Activated CD4-positive, alpha-beta memory T cell treated with anti-CD3 and anti-CD28 coated beads, Interleukin-2, amount 10 ng/mL, durations not matched to agents 7 days and 5 days (primary cell): ENCODE data around the gene NPTXR. TPM values are rescaled to one million over a fixed set of nuclear protein-coding genes. Genes with fewer than 3 reads are reported as not detected.
"Not testable (repeated sequence)": the region's sequence is repeated elsewhere in the genome, so short reads cannot be mapped to it uniquely, and the experiment has no call there.

Experiments
- CTCF ChIA-PET: fragments of 350-600 bp; sonication (Branson Sonifier 250); formaldehyde crosslinking; loops from one replicate; lab custom pipeline; 2021; ENCODE audit warnings: antibody characterized with exemption, inconsistent platforms; lab: Charles Lee
- POLR2A ChIA-PET: fragments of 350-600 bp; sonication (Branson Sonifier 250); formaldehyde crosslinking; loops from one replicate; lab custom pipeline; 2021; ENCODE audit warnings: antibody characterized with exemption; lab: Charles Lee
- DNase-seq: peaks from one replicate; pipeline ENCODE4 v3.0.0-alpha.2; 2020
- H3K27ac Mint-ChIP-seq: one replicate; pipeline ENCODE4 v1.8.0; 2021; ENCODE audit warnings: mild to moderate bottlenecking, mixed read lengths
- H3K27me3 Mint-ChIP-seq: one replicate; pipeline ENCODE4 v1.8.0; 2021; ENCODE audit warnings: mixed read lengths
- H3K36me3 Mint-ChIP-seq: one replicate; pipeline ENCODE4 v1.8.0; 2021; ENCODE audit warnings: low read depth, mixed read lengths
- H3K4me1 Mint-ChIP-seq: one replicate; pipeline ENCODE4 v1.8.0; 2021; ENCODE audit warnings: mixed read lengths
- H3K4me3 Mint-ChIP-seq: one replicate; pipeline ENCODE4 v1.8.0; 2021; ENCODE audit warnings: mild to moderate bottlenecking, mixed read lengths
- H3K9me3 Mint-ChIP-seq: one replicate; pipeline ENCODE4 v1.8.0; 2021; ENCODE audit warnings: mixed read lengths
- total RNA-seq, 2 experiments: library from RNA; stranded (reverse); gene quantifications; one replicate each; pipeline ENCODE4 v1.2.3, GENCODE V29; 2021

Gene NPTXR
- total RNA-seq, 2 experiments from 2014 or later: 0.91 to 1.3 TPM

DNA sequence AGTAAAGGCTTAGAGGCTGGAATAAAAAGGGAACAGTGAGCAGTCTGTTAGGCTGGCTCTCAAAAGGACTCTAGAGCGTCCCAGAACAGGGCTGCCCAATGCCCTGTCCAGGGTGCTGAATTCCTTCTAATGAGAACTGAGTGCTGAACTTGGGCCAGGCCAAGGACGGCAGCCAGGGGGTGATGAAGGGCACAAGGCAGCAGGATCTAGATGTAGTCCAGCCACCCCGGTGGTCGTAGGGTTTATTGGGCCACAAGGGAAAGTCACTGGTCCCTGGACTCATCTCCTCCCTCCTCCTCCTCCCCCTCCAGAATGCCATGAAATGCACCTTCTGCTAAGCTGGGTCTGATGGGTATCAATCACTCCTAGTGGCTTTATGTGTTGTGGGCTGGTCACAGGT lies 19.2 kb downstream of the NPTXR start:
- ChIA-PET CTCF (no interaction called here), POLR2A (no interaction called here)
- peak; percentile 52 for DNase-seq
- Mint-ChIP-seq H3K27ac (no peak overlapping the region), H3K27me3 (no peaks in the 10 kb centered on the region), H3K9me3 (no peaks in the 10 kb centered on the region), H3K36me3 (no peaks in the 10 kb centered on the region), H3K4me1 (no peaks in the 10 kb centered on the region), H3K4me3 (no peak overlapping the region)

- Mint-ChIP-seq H3K27ac (no peak overlapping the region), H3K4me3 (no peak overlapping the region), H3K9me3 (no peaks in the 10 kb centered on the region), H3K36me3 (no peaks in the 10 kb centered on the region), H3K4me1 (no peaks in the 10 kb centered on the region), H3K27me3 (peaks cover 2% of the 10 kb centered on the region)
- CTCF ChIA-PET: interaction anchor here (0.7 kb wide), 1 partner anchor 117 kb away, joined by 3 read pairs; no protein-coding TSS in a partner anchor
- POLR2A ChIA-PET: interaction anchor here (0.6 kb wide), 1 partner anchor 56 kb away, joined by 3 read pairs; no protein-coding TSS in a partner anchor
- no peak for DNase-seq
Observed at GRCh38 chr22:38823637-38824036, 20.2 kb downstream of the NPTXR start.

DNA sequence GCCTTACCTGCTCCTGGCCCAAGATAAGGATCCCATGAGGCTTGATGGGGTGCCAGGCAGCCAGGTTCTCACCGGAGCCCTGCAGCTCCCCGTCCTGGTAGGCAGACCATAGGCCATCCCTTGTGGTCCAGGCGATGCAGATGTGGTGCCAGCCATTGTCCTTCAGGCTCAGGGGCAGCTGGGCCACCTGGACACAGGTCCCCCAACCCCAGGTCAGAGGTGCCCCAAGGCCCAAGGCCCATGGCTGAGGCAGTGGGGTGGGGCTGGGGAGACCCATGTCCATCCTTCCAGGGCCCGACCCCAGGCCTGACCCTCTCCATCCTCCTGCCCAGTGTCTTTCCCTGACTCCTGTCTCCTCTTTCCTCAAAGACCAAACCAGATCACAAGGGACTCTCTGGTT lies 20.8 kb downstream of the NPTXR start:
- ChIA-PET POLR2A (interaction anchor here (0.6 kb wide), 1 partner anchor 56 kb away, joined by 3 read pairs; no protein-coding TSS in a partner anchor), CTCF (no interaction called here)
- no peak overlapping the region for H3K27ac Mint-ChIP-seq
- no peaks in the 10 kb centered on the region for H3K36me3 Mint-ChIP-seq
- H3K27me3 Mint-ChIP-seq: peaks cover 2% of the 10 kb centered on the region
- H3K9me3 Mint-ChIP-seq: no peaks in the 10 kb centered on the region
- no peaks in the 10 kb centered on the region for H3K4me1 Mint-ChIP-seq
- no peak overlapping the region for H3K4me3 Mint-ChIP-seq
- DNase-seq: no peak

GRCh38 chr22:38820020-38820419 lies 23.8 kb downstream of the NPTXR start:
- H3K9me3 Mint-ChIP-seq: no peaks in the 10 kb centered on the region
- H3K4me3 Mint-ChIP-seq: no peak overlapping the region
- ChIA-PET POLR2A (no interaction called here), CTCF (no interaction called here)
- no peaks in the 10 kb centered on the region for H3K36me3 Mint-ChIP-seq
- H3K4me1 Mint-ChIP-seq: no peaks in the 10 kb centered on the region
- H3K27ac Mint-ChIP-seq: no peak overlapping the region
- peaks cover 9% of the 10 kb centered on the region for H3K27me3 Mint-ChIP-seq
- no peak for DNase-seq

DNA sequence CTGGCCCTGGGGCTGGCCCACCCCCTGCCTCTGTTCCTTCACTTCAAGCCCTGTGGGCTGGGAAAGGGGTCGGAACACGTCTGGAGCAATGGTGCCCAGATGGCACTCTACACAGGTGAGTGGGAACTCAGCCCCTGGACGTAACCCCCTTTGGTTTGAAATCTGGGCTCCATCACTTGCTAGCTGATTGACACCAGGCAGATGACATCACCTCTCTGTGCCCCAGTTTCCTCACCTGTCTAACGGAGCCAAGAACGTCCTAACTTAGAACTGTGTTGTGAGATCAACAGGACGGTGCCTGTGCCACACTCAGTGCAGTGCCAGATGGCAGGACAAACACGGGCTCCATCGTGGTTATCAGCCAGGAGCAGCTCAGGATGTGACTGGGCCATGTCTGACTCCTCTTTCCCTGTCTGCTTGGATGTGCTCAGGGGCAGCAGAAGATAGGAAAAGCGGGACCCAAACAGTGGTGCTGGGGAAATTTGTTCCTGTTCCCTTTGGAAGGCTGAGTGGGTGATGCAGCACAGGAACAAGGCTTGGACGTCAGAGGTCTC lies 24.4 kb downstream of the NPTXR start:
- POLR2A ChIA-PET: no interaction called here
- no peaks in the 10 kb centered on the region for H3K4me1 Mint-ChIP-seq
- no peak for DNase-seq
- no peak overlapping the region for H3K27ac Mint-ChIP-seq
- H3K4me3 Mint-ChIP-seq: no peak overlapping the region
- CTCF ChIA-PET: no interaction called here
- H3K27me3 Mint-ChIP-seq: peaks cover 12% of the 10 kb centered on the region
- H3K36me3 Mint-ChIP-seq: no peaks in the 10 kb centered on the region
- no peaks in the 10 kb centered on the region for H3K9me3 Mint-ChIP-seq

DNA sequence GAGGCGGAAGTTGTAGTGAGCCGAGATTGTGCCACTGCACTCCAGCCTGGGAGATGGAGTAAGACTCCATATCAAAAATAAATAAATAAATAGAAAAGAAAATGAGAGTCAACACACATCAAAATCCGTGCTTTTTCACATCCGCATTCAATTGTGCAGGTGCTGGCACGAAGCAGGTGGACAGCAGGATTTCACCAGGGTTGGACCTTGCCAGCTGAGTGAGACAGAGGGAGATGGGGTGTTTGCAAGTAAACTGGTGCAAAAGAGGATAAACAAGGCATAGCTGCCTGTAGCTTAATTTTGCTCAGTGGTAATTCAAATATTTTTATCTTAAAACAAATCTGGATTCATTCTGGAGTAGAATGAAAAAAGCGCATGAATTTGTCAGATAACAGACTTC lies 26.6 kb downstream of the NPTXR start:
- peaks cover 18% of the 10 kb centered on the region for H3K27me3 Mint-ChIP-seq

GRCh38 chr22:38815842-38816241 lies 28.0 kb downstream of the NPTXR start:
- POLR2A ChIA-PET: no interaction called here
- no peaks in the 10 kb centered on the region for H3K36me3 Mint-ChIP-seq
- H3K27me3 Mint-ChIP-seq: peaks cover 23% of the 10 kb centered on the region
- CTCF ChIA-PET: interaction anchor here (1.1 kb wide), 1 partner anchor 54 kb away, joined by 3 read pairs; no protein-coding TSS in a partner anchor
- no peak overlapping the region for H3K27ac Mint-ChIP-seq
- no peak overlapping the region for H3K4me3 Mint-ChIP-seq
- no peak for DNase-seq
- H3K9me3 Mint-ChIP-seq: peaks cover 4% of the 10 kb centered on the region
- no peaks in the 10 kb centered on the region for H3K4me1 Mint-ChIP-seq

More for the DNA sequence above, 26.6 kb downstream of the NPTXR start:
- Mint-ChIP-seq H3K27ac (no peak overlapping the region), H3K36me3 (no peaks in the 10 kb centered on the region), H3K4me1 (no peaks in the 10 kb centered on the region), H3K9me3 (no peaks in the 10 kb centered on the region), H3K4me3 (no peak overlapping the region)
- CTCF ChIA-PET: no interaction called here
- POLR2A ChIA-PET: no interaction called here
- no peak for DNase-seq

- Mint-ChIP-seq H3K9me3 (peaks cover 10% of the 10 kb centered on the region), H3K4me3 (no peak overlapping the region), H3K27me3 (peaks cover 20% of the 10 kb centered on the region), H3K36me3 (no peaks in the 10 kb centered on the region), H3K27ac (no peak overlapping the region), H3K4me1 (no peaks in the 10 kb centered on the region)
- POLR2A ChIA-PET: no interaction called here
- no peak for DNase-seq
- CTCF ChIA-PET: no interaction called here
Observed at GRCh38 chr22:38811241-38811640, 32.6 kb downstream of the NPTXR start.

GRCh38 chr22:38805041-38805593 lies 38.7 kb downstream of the NPTXR start:
- peaks cover 18% of the 10 kb centered on the region for H3K27me3 Mint-ChIP-seq
- CTCF ChIA-PET: not testable (repeated sequence)

DNA sequence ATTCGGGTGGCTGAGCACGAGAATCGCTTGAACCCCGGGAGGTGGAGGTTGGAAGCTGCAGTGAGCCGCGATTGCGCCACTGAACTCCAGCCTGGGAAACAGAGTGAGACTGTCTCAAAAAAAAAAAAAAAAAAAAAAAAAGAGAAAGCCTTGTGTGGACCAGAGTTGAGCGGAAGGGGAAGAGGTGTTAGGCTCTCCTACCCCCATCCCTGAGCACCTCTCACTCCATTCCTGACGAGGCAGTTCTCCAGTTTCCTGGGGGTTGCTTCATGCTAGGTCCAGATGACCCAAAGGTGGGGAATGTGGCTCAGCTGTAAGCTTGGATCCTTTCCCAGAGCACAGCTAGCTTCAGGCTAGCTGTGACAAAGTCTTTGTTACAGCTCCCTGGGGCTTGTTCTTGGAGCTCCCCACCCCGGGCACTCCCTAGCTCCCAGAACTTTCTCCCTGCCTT lies 41.1 kb downstream of the NPTXR start:
- DNase-seq: no peak
- H3K36me3 Mint-ChIP-seq: no peaks in the 10 kb centered on the region
- no peaks in the 10 kb centered on the region for H3K9me3 Mint-ChIP-seq
- ChIA-PET POLR2A (no interaction called here), CTCF (interaction anchor here (0.7 kb wide), 1 partner anchor 44 kb away, joined by 5 read pairs; no protein-coding TSS in a partner anchor)
- peaks cover 22% of the 10 kb centered on the region for H3K27me3 Mint-ChIP-seq
- peaks cover 4% of the 10 kb centered on the region for H3K4me1 Mint-ChIP-seq
- H3K4me3 Mint-ChIP-seq: no peak overlapping the region
- no peak overlapping the region for H3K27ac Mint-ChIP-seq

More at GRCh38 chr22:38805041-38805593, 38.7 kb downstream of the NPTXR start:
- H3K9me3 Mint-ChIP-seq, H3K4me3 Mint-ChIP-seq, H3K36me3 Mint-ChIP-seq, H3K4me1 Mint-ChIP-seq, H3K27ac Mint-ChIP-seq, DNase-seq, POLR2A ChIA-PET: not testable (repeated sequence)

- no peak for DNase-seq
- Mint-ChIP-seq H3K4me1 (peaks cover 12% of the 10 kb centered on the region), H3K4me3 (no peak overlapping the region), H3K27me3 (peaks cover 39% of the 10 kb centered on the region), H3K36me3 (no peaks in the 10 kb centered on the region), H3K27ac (no peak overlapping the region), H3K9me3 (no peaks in the 10 kb centered on the region)
- CTCF ChIA-PET: no interaction called here
- POLR2A ChIA-PET: no interaction called here
Observed at GRCh38 chr22:38799265-38800002, 44.4 kb downstream of the NPTXR start.

DNA sequence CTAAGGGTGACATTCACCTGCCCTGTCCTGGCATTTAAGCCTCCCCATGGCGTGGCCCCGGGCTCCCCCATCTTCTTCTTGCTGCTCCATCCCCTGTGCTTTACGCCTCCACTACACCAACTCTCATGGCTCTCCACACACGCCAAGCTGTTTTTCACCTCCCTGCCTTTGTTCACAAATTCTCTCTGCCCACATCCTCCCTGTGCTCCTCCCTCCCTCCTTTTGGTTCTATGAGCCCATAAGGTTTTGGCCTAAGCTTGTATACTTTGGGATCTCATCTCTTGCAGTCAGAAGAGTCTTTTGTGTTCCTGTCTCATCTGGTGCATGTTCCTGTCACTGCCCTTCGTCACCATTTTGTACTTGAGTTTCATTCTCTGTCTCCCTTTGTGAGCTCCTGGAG lies 45.3 kb downstream of the NPTXR start:
- POLR2A ChIA-PET: no interaction called here
- CTCF ChIA-PET: interaction anchor here (0.6 kb wide), 1 partner anchor 599 kb away, joined by 4 read pairs; no protein-coding TSS in a partner anchor
- Mint-ChIP-seq H3K27me3 (peaks cover 36% of the 10 kb centered on the region), H3K4me3 (no peak overlapping the region), H3K4me1 (peaks cover 18% of the 10 kb centered on the region), H3K9me3 (no peaks in the 10 kb centered on the region), H3K36me3 (no peaks in the 10 kb centered on the region), H3K27ac (no peak overlapping the region)
- no peak for DNase-seq

GRCh38 chr22:38796262-38796957 lies 47.4 kb downstream of the NPTXR start:
- Mint-ChIP-seq H3K27ac (no peak overlapping the region), H3K36me3 (no peaks in the 10 kb centered on the region), H3K9me3 (no peaks in the 10 kb centered on the region), H3K27me3 (peaks cover 29% of the 10 kb centered on the region), H3K4me1 (peaks cover 25% of the 10 kb centered on the region), H3K4me3 (no peak overlapping the region)
- ChIA-PET POLR2A (interaction anchor here (0.6 kb wide), 1 partner anchor 76 kb away, joined by 3 read pairs; the partner anchor contains the start of gene CBX6), CTCF (no interaction called here)
- no peak for DNase-seq
